ENCODE measurements around the gene ATAD3A. TPM values are rescaled to one million over a fixed set of nuclear protein-coding genes. Genes with fewer than 3 reads are reported as not detected.
"Not testable (repeated sequence)": the region's sequence is repeated elsewhere in the genome, so short reads cannot be mapped to it uniquely, and the experiment has no call there.

The ATAD3A gene
- polyA plus RNA-seq, 6 donors from 2014 or later = 2.1 to 13.0 (median 5.8) TPM

- Mint-ChIP-seq H3K36me3 (peaks cover 0 to 5% of the 10 kb centered on the region in 2 donors), H3K4me3 (no peak overlapping the region), H3K27ac (no peak overlapping the region), H3K27me3 (no peaks in the 10 kb centered on the region), H3K4me1 (no peaks in the 10 kb centered on the region), H3K9me3 (no peaks in the 10 kb centered on the region)
- DNase-seq = no peak
- no peak for ATAC-seq (ENCODE audit: low read depth in 2 of 2)
Observed at GRCh38 chr1:1521331-1521730, 9.4 kb downstream of the ATAD3A start.

- not testable (repeated sequence) for H3K27ac Mint-ChIP-seq; H3K4me1 Mint-ChIP-seq; H3K4me3 Mint-ChIP-seq; H3K27me3 Mint-ChIP-seq; H3K36me3 Mint-ChIP-seq; ATAC-seq (ENCODE audit: low read depth in 2 of 2); DNase-seq; H3K9me3 Mint-ChIP-seq
Observed at GRCh38 chr1:1522536-1522935, 10.6 kb downstream of the ATAD3A start.

DNA sequence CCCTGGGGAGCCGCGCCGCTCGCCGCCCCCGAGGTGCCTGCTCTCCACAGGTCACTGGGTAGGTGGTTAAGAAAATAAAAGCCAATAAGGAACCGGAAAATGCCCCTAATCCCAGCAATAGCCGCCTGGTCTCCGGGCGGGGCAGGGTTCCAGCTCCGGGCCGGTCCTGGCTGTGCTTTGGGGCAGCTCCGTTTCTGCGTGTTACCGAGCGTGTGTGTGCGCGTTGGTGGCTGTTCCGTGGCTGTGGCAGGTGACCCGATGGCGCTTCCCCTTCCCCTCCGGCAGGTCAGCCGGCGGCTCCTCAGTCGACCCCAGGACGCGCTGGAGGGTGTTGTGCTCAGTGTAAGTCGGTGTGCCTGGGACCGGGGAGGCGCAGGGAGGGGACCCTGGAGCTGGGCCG lies 11.3 kb downstream of the ATAD3A start:
- ATAC-seq (ENCODE audit: low read depth in 2 of 2); H3K36me3 Mint-ChIP-seq; H3K27ac Mint-ChIP-seq: not testable (repeated sequence)

GRCh38 chr1:1523651-1524050 lies 11.7 kb downstream of the ATAD3A start:
- ATAC-seq (ENCODE audit: low read depth in 2 of 2); H3K4me1 Mint-ChIP-seq; H3K4me3 Mint-ChIP-seq; H3K27me3 Mint-ChIP-seq; H3K9me3 Mint-ChIP-seq; H3K36me3 Mint-ChIP-seq; H3K27ac Mint-ChIP-seq; DNase-seq: not testable (repeated sequence)

More for the DNA sequence above, 11.3 kb downstream of the ATAD3A start:
- not testable (repeated sequence) for H3K4me1 Mint-ChIP-seq, H3K27me3 Mint-ChIP-seq, H3K4me3 Mint-ChIP-seq, H3K9me3 Mint-ChIP-seq, DNase-seq

- not testable (repeated sequence) for H3K36me3 Mint-ChIP-seq; H3K27me3 Mint-ChIP-seq; ATAC-seq (ENCODE audit: low read depth in 2 of 2); H3K4me1 Mint-ChIP-seq; DNase-seq; H3K9me3 Mint-ChIP-seq; H3K4me3 Mint-ChIP-seq; H3K27ac Mint-ChIP-seq
Observed at GRCh38 chr1:1524750-1525383, 12.9 kb downstream of the ATAD3A start.

GRCh38 chr1:1526476-1526875 lies 14.5 kb downstream of the ATAD3A start:
- H3K27ac Mint-ChIP-seq; H3K9me3 Mint-ChIP-seq; ATAC-seq (ENCODE audit: low read depth in 2 of 2); H3K36me3 Mint-ChIP-seq; H3K27me3 Mint-ChIP-seq; H3K4me3 Mint-ChIP-seq; H3K4me1 Mint-ChIP-seq; DNase-seq: not testable (repeated sequence)

DNA sequence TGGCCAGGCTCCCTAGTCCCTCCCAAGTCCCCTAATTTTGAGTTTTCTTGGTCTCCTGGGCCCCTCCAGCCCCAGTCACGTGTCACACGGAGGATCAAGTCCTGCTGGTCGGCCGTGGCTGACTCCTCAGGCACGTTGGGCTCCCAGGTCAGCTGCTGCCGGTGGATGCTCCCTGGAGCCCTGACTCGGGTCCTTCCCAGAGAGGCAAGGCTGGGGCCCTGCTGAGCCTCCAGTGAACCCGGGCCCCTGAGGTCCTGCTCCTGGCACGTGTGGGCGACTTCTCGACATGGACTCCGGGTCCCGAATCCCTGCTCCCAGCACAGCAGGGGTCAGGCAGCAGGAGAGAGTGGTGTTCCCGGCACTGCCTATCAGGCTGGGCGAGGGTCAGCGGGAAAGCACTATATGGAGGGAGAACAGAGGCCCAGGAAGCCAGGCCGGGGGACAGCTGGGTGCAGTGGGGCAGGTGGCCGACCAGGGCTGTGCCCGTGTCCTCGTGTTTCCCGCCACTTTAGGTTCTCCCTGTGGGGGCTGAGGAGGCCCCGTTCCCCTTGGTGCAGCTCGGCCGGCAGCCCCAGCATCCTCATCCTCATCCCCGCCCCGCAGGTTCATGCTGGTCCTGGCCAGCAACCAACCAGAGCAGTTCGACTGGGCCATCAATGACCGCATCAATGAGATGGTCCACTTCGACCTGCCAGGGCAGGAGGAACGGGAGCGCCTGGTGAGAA lies 15.3 kb downstream of the ATAD3A start:
- H3K4me1 Mint-ChIP-seq = no peaks in the 10 kb centered on the region
- H3K27ac Mint-ChIP-seq = peak overlapping the region in 1 of 6 donors; percentile 26
- peaks cover 0 to 8% (median 4%) of the 10 kb centered on the region in 7 donors for H3K9me3 Mint-ChIP-seq
- no peaks in the 10 kb centered on the region for H3K27me3 Mint-ChIP-seq
- ATAC-seq (ENCODE audit: low read depth in 2 of 2) = no peak
- DNase-seq = no peak
- no peak overlapping the region for H3K4me3 Mint-ChIP-seq
- H3K36me3 Mint-ChIP-seq = peaks cover 5% of the 10 kb centered on the region in 2 donors

DNA sequence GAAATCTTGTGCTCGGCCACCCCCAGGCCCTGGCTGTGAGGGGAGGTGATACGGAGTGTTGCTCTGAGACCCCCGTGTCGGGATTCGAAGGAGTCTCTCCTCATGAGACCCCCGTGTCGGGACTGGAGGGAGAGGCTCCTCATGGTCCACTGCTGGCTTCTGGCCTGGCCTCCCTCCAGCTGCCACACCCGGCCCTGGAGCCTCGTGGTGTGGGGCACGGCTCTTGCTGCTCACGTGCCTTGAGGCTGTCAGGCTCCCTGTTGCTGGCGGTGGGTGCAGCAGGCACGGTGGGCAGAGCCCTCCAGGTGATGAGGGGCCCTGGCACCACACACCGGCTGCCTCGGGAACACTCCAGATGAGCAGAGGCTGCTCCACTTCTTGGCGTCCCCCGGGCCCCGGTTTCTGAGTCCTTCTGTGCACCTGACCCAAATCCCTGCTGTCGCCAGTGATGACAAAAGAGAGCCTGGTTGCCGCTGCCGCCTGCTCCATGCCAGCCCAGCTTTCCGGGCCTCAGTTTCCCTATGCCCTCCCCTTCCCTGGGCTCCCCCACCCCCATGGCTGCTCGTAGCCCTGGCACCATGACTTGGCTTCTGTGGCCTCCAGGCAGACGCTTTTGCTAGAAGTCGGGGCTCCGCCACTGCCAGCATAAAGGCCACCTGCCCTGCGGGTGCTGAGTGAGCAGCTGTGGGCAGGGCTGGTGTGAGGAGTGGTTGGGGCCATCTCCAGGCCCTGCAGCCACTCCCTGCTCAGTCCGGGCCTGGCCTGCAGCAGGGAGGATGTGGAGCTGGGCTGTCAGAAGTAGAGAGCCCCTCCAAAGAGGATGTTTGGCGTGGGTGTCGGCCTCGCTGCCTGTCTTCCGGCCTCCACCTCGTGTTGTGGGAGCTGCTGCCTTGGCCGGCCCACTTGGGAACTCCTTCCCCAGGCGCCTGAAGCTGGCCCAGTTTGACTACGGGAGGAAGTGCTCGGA lies 16.6 kb downstream of the ATAD3A start:
- H3K27ac Mint-ChIP-seq = no peak overlapping the region

GRCh38 chr1:1529321-1529720 lies 17.4 kb downstream of the ATAD3A start:
- Mint-ChIP-seq H3K4me3 (no peak overlapping the region), H3K9me3 (peaks cover 0 to 8% (median 5%) of the 10 kb centered on the region in 7 donors), H3K36me3 (peaks cover 5 to 7% of the 10 kb centered on the region in 2 donors), H3K4me1 (no peaks in the 10 kb centered on the region), H3K27me3 (no peaks in the 10 kb centered on the region), H3K27ac (no peak overlapping the region)
- DNase-seq (no peak), ATAC-seq (ENCODE audit: low read depth in 2 of 2) (no peak)

More for the DNA sequence above, 16.6 kb downstream of the ATAD3A start:
- Mint-ChIP-seq H3K4me3 (no peak overlapping the region), H3K36me3 (peaks cover 5 to 7% of the 10 kb centered on the region in 2 donors), H3K27me3 (no peaks in the 10 kb centered on the region), H3K9me3 (peaks cover 0 to 8% (median 5%) of the 10 kb centered on the region in 7 donors), H3K4me1 (no peaks in the 10 kb centered on the region)
- DNase-seq = no peak
- no peak for ATAC-seq (ENCODE audit: low read depth in 2 of 2)

GRCh38 chr1:1529936-1530335 lies 18.0 kb downstream of the ATAD3A start:
- Mint-ChIP-seq H3K4me3 (no peak overlapping the region), H3K4me1 (no peaks in the 10 kb centered on the region), H3K9me3 (peaks cover 0 to 8% (median 5%) of the 10 kb centered on the region in 7 donors), H3K27me3 (no peaks in the 10 kb centered on the region), H3K27ac (peak overlapping the region in 1 of 6 donors; percentile 42), H3K36me3 (peaks cover 5 to 7% of the 10 kb centered on the region in 2 donors)
- DNase-seq (no peak), ATAC-seq (ENCODE audit: low read depth in 2 of 2) (no peak)

DNA sequence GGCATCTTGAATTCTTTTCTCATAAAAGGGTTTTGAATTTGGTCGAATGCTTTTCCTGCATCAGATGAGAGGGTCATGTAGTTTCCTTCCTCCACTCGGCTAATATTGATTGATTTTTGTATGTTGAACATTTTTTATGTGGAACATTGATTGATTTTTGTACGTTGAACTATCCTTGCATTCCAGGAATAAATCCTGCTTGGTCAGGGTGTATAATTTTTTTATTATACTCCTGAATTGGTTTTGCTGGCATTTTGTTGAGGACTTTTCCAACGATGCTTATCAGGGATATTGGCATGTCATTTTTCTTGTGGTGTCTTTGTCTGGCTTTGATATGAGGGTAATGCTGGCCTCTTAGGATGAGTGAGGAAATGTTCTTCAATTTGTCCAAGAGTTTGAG lies 20.0 kb downstream of the ATAD3A start:
- peak overlapping the region in 1 of 8 donors; percentile 9 for H3K4me3 Mint-ChIP-seq
- no peaks in the 10 kb centered on the region for H3K4me1 Mint-ChIP-seq

DNA sequence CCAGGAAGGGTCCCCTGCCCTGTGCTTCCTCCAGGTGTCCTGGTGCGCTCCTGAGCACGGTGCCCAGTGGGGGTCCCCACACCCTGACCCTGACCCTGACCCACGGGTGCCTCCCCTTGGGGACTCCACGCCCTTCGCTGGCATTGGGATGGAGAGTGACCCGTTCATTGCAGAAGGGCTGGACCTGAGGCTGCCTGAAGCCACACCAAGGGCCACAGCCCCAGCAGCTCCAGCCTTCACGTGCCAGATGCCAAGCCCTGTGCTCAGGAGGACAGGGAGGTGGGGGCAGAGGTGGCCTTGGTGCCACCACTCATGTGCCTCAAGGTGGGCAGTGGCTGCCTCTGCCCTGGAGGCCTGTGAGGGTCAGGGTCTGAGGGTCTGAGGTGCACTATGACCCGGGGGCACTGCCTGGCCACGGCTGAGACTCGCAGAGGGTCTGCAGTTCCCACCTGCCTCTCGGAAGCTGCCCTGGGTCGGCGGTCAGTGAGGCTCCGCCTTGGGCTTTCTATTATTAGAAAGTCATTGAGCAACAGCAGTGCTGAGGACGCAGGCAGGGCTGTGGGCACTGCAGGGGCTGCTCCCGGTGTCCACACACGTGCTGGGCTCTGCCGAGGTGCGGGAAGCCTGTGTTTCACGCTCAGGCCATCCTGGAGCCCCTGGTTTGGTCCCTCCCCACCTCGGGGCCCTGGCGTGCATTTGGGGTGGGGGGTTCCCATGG lies 21.4 kb downstream of the ATAD3A start:
- DNase-seq; H3K36me3 Mint-ChIP-seq; H3K27me3 Mint-ChIP-seq; H3K9me3 Mint-ChIP-seq; H3K4me1 Mint-ChIP-seq; H3K27ac Mint-ChIP-seq; H3K4me3 Mint-ChIP-seq; ATAC-seq (ENCODE audit: low read depth in 2 of 2): not testable (repeated sequence)

More for the DNA sequence above, 20.0 kb downstream of the ATAD3A start:
- peaks cover 5 to 7% of the 10 kb centered on the region in 2 donors for H3K36me3 Mint-ChIP-seq
- H3K9me3 Mint-ChIP-seq = peaks cover 0 to 8% (median 5%) of the 10 kb centered on the region in 7 donors
- H3K27ac Mint-ChIP-seq = peak overlapping the region in 1 of 6 donors; percentile 4
- DNase-seq (no peak), ATAC-seq (ENCODE audit: low read depth in 2 of 2) (no peak)
- no peaks in the 10 kb centered on the region for H3K27me3 Mint-ChIP-seq

DNA sequence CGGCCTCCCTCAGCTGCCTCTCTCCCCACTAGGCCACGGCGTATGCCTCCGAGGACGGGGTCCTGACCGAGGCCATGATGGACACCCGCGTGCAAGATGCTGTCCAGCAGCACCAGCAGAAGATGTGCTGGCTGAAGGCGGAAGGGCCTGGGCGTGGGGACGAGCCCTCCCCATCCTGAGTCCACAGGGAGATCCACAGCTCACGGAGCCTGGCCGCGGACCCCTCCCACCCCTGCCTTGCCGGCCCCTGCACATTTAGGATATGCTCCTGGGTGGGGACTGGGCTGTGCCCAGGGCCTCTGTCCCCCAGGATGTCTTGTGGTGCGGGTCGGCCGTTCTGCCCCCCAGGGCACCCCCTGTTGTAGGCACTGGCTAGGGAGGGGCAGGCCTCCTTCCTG lies 21.9 kb downstream of the ATAD3A start:
- not testable (repeated sequence) for H3K4me1 Mint-ChIP-seq; H3K36me3 Mint-ChIP-seq; H3K27me3 Mint-ChIP-seq; ATAC-seq (ENCODE audit: low read depth in 2 of 2); DNase-seq; H3K9me3 Mint-ChIP-seq; H3K4me3 Mint-ChIP-seq; H3K27ac Mint-ChIP-seq

All from naive B cell (primary cell).